ENCODE data around the gene MBD5. TPM values are rescaled to one million over a fixed set of nuclear protein-coding genes. Genes with fewer than 3 reads are reported as not detected.

Gene MBD5
- total and polyA plus RNA-seq, 2 of the 4 experiments (the other 2 are of a cell fraction) = 9.8 to 14.2 TPM

- Histone ChIP-seq H2BK15ac (ENCODE audit: low read depth, low read length) (no peak overlapping the region), H4K8ac (ENCODE audit: low read depth in 2 of 2, low read length in 2 of 2) (no peak overlapping the region), H2BK20ac (ENCODE audit: low read depth, low read length) (no peak overlapping the region), H3K27ac (ENCODE audit: insufficient read depth, low read length) (no peak overlapping the region), H2AK5ac (ENCODE audit: low read depth, low read length) (no peak overlapping the region), H3K18ac (ENCODE audit: low read depth, low read length) (no peak overlapping the region), H3K4me3 (ENCODE audit: insufficient read depth, low read depth, low read length) (no peak overlapping the region), H3K27me3 (ENCODE audit: control insufficient read depth, insufficient read depth, low read length) (no peaks in the 10 kb centered on the region), H3K36me3 (ENCODE audit: control insufficient read depth, insufficient read depth, low read length) (no peaks in the 10 kb centered on the region), H4K5ac (ENCODE audit: low read depth, low read length) (no peak overlapping the region), H4K20me1 (ENCODE audit: insufficient read depth, low read length) (no peaks in the 10 kb centered on the region), H3K56ac (ENCODE audit: extremely low read depth, insufficient read depth, low read length) (no peak overlapping the region), H2BK120ac (ENCODE audit: low read depth, low read length) (no peak overlapping the region), H3K4me2 (ENCODE audit: low read depth, low read length) (no peak overlapping the region), H3K14ac (replicated peaks; ENCODE audit: low read depth, low read length) (no peak overlapping the region), H3K9ac (ENCODE audit: low read depth, low read length) (no peak overlapping the region), H2BK5ac (ENCODE audit: low read depth, low read length, poor library complexity, severe bottlenecking) (no peak overlapping the region), H3K9me3 (ENCODE audit: control insufficient read depth, insufficient read depth, low read length) (no peaks in the 10 kb centered on the region), H3K9me1 (ENCODE audit: insufficient read depth, low read length) (no peaks in the 10 kb centered on the region; the same call in 1 of the 2 replicates), H3K4me1 (ENCODE audit: control insufficient read depth, insufficient read depth, low read length) (no peaks in the 10 kb centered on the region), H4K91ac (ENCODE audit: insufficient read depth, low read depth, low read length) (no peak overlapping the region), H3K23ac (ENCODE audit: low read depth, low read length) (no peak overlapping the region), H2AFZ (replicated peaks; ENCODE audit: low read length, poor library complexity) (no peak overlapping the region), H3K79me1 (ENCODE audit: low read depth in 1 of 2, low read length in 2 of 2) (no peaks in the 10 kb centered on the region), H3K4ac (ENCODE audit: low read depth, low read length) (no peak overlapping the region), H2AK9ac (replicated peaks; ENCODE audit: low read depth, low read length, poor library complexity) (no peak overlapping the region)
- WGBS, 2 experiments (ENCODE audit: extremely low coverage in 2 of 2, insufficient read length in 1 of 2) = no CpG with 5 or more reads among the region's 3 CpGs
- BruUV-seq (replicated peaks) = no TSS peak
- dilution Hi-C loops (cut with HindIII; ENCODE audit: low sequenced_read_pairs, unreplicated experiment) = no loop called here
- POLR2A ChIA-PET (ENCODE audit: unreplicated experiment) = no interaction called here
- CTCF ChIA-PET = interaction anchor here (0.6 to 3.2 kb wide), 24 partner anchors 8 to 534 kb away, joined by 3 to 17 read pairs (median 3); no protein-coding TSS in a partner anchor
- in situ Hi-C loops (cut with MboI; ENCODE audit: low sequenced_read_pairs) = no loop called here
- TF ChIP-seq SMC3 (IDR thresholded peaks at IDR 0.05; ENCODE audit: low read depth, low read length) (no peak), NFE2L2 (IDR thresholded peaks at IDR 0.05; ENCODE audit: low read depth, low read length) (no peak), FOS (IDR thresholded peaks at IDR 0.05; ENCODE audit: low read depth, low read length) (no peak), ELK1 (IDR thresholded peaks at IDR 0.05; ENCODE audit: borderline replicate concordance, low read depth, low read length) (no peak), CTCF (conservative IDR thresholded peaks at IDR 0.05; ENCODE audit: low read depth, low read length) (no peak), POLR2A (IDR thresholded peaks at IDR 0.05; ENCODE audit: low read depth, low read length) (no peak), USF2 (IDR thresholded peaks at IDR 0.05; ENCODE audit: low read depth, low read length) (no peak), MXI1 (IDR thresholded peaks at IDR 0.05; ENCODE audit: borderline replicate concordance, low read depth, low read length) (no peak), BHLHE40 (IDR thresholded peaks at IDR 0.05; ENCODE audit: low read depth, low read length) (no peak), RCOR1 (IDR thresholded peaks at IDR 0.05; ENCODE audit: insufficient replicate concordance, low read length) (no peak)
- intact Hi-C loops (cut with micrococcal nuclease) = loop anchor here (1.0 to 10.0 kb wide), 4 partner anchors 304 to 572 kb away; partner anchors contain the start of gene ORC4
- DNase-seq (no peak), ATAC-seq (ENCODE audit: low read depth) (no peak)
Observed at GRCh38 chr2:148508878-148509287, 488.0 kb downstream of the MBD5 start.

All from IMR-90 (cell line).